Sigmoid colon (tissue), 4 donors: ENCODE results near the gene LGMN.

Experiments used
- CTCF ChIP-seq, 4 experiments: fragments of 450-650 bp in 3 of 4; fragments of 200-600 bp in 1 of 4; IDR thresholded peaks; one replicate each; pipeline ENCODE4 v1.5.1; 2016 to 2019; ENCODE audit warnings: antibody characterized with exemption in 4 of 4, mild to moderate bottlenecking in 3 of 4, moderate library complexity in 2 of 4
- EP300 ChIP-seq, 4 donors: sonication (generic); formaldehyde crosslinking; IDR thresholded peaks; one replicate each; pipeline ENCODE4 v1.6.1; 2017; ENCODE audit warnings: antibody characterized with exemption in 4 of 4
- POLR2A ChIP-seq, 2 donors: fragments of 450-650 bp; IDR thresholded peaks; one replicate each; pipeline ENCODE4 v1.6.1; 2016; ENCODE audit warnings: antibody characterized with exemption in 2 of 2, mild to moderate bottlenecking in 2 of 2, moderate library complexity in 2 of 2

DNA sequence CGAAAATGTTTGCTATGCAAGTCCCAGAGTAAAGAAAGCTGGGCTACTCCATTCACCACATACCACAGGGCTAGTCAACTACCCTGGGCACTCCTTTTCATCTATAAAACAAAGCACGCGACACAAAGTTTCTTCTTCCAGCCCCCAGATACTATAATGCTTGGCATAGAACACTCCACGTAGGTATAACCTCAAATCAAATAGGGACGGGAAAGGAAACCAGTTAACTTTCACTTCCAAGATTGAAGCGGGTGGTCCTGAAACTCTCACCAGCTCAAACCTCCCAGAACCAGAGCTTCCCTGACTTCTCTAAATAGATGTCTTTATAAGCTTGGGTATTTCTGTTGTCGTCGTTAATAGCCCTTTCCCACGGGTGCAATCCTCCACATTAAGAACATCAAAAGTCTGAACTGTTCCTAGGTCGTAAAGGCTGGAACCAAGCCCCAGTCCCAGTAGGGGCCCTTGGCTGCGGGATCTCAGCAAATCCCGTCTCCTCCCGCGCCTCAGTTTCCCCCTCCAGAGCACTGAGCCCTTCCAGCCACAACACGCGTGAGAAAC lies 647 bp downstream of the LGMN start:
- TF ChIP-seq CTCF (IDR thresholded peaks at IDR 0.05), result no peak
- TF ChIP-seq POLR2A (IDR thresholded peaks at IDR 0.05), result no peak
- no peak for TF ChIP-seq EP300 (IDR thresholded peaks at IDR 0.05)
